ENCODE measurements around the gene COPZ1. TPM values are rescaled to one million over a fixed set of nuclear protein-coding genes. Genes with fewer than 3 reads are reported as not detected.

Gene COPZ1
- total and polyA plus RNA-seq, 9 of the 15 experiments (the other 6 are each of a cell fraction or from before 2014, with no cell fraction given) = 137 to 487 (median 233) TPM

- TF ChIP-seq NR2C1 (IDR thresholded peaks at IDR 0.05) (no peak), NR2C1 (tag; IDR thresholded peaks at IDR 0.05) (no peak), KDM5B (IDR thresholded peaks at IDR 0.05; ENCODE audit: insufficient replicate concordance, low read depth, low read length) (no peak), ZNF175 (CRISPR knock-in tag; IDR thresholded peaks at IDR 0.05; ENCODE audit: low read depth) (no peak), ARNT (IDR thresholded peaks at IDR 0.05) (peak in 1 of 2 experiments; percentile 76; a peak in 1 of 4 replicates), SREBF1 (IDR thresholded peaks at IDR 0.05; ENCODE audit: borderline replicate concordance, low read depth, low read length) (no peak), ZNF354B (CRISPR knock-in tag; IDR thresholded peaks at IDR 0.05) (no peak), GABPA (tag; conservative IDR thresholded peaks at IDR 0.05; ENCODE audit: low read depth) (no peak), ILF3 (IDR thresholded peaks at IDR 0.05; ENCODE audit: borderline replicate concordance) (no peak), BRD9 (IDR thresholded peaks at IDR 0.05; ENCODE audit: low read depth, partially characterized antibody) (no peak), PPARD (CRISPR knock-in tag; IDR thresholded peaks at IDR 0.05) (no peak), TRIM25 (IDR thresholded peaks at IDR 0.05; ENCODE audit: borderline replicate concordance) (no peak), U2AF1 (optimal IDR thresholded peaks at IDR 0.05; ENCODE audit: low read depth, low read length) (no peak), THRB (CRISPR knock-in tag; conservative IDR thresholded peaks at IDR 0.05) (0 out of 2 replicates have a peak, but pooled peaks have one; percentile 21), HINFP (tag; conservative IDR thresholded peaks at IDR 0.05; ENCODE audit: low read depth) (no peak), MTA3 (IDR thresholded peaks at IDR 0.05; ENCODE audit: borderline replicate concordance) (peak; percentile 64), TEAD1 (CRISPR knock-in tag; IDR thresholded peaks at IDR 0.05) (peak in 1 of 2 experiments; percentile 48; a peak in 1 of 4 replicates), MCM5 (IDR thresholded peaks at IDR 0.05; ENCODE audit: low read depth) (no peak), ZNF699 (CRISPR knock-in tag; IDR thresholded peaks at IDR 0.05; ENCODE audit: insufficient replicate concordance) (no peak), ZNF274 (IDR thresholded peaks at IDR 0.05; ENCODE audit: borderline replicate concordance, low read depth, low read length) (no peak), ZBTB2 (IDR thresholded peaks at IDR 0.05) (no peak), KAT2B (IDR thresholded peaks at IDR 0.05; ENCODE audit: low read depth, low read length) (peak; percentile 92)
Measured at GRCh38 chr12:54379398-54380201, 54.7 kb downstream of the COPZ1 start (continued).
